Calu3 (cell line): Measurements from ENCODE around the gene NMUR2. TPM values are rescaled to one million over a fixed set of nuclear protein-coding genes. Genes with fewer than 3 reads are reported as not detected.

ENCODE experiments used
- BruUV-seq: library from RNA; stranded (reverse); fragments of 400-500 nt; replicated peaks from 2 replicates; lab custom pipeline; 2021; lab: Mats Ljungman, UMichigan
- CTCF ChIA-PET: fragments of 300-600 bp; sonication (Branson Sonifier 250); formaldehyde crosslinking; loops from one replicate; lab custom pipeline; 2022; ENCODE audit warnings: antibody characterized with exemption; lab: Charles Lee
- DNase-seq: peaks from one replicate; pipeline ENCODE4 v3.0.0; 2022
- H3K27ac Mint-ChIP-seq: one replicate; pipeline ENCODE4 v1.8.0; 2022; ENCODE audit warnings: mixed read lengths; ENCODE audit not compliant: unreplicated experiment
- H3K27me3 Mint-ChIP-seq: one replicate; pipeline ENCODE4 v1.8.0; 2022; ENCODE audit warnings: mixed read lengths; ENCODE audit not compliant: unreplicated experiment
- H3K36me3 Mint-ChIP-seq: one replicate; pipeline ENCODE4 v1.8.0; 2022; ENCODE audit warnings: mild to moderate bottlenecking, moderate library complexity, mixed read lengths; ENCODE audit not compliant: insufficient read depth, unreplicated experiment
- H3K4me1 Mint-ChIP-seq: one replicate; pipeline ENCODE4 v1.8.0; 2022; ENCODE audit warnings: mild to moderate bottlenecking, low read depth, mixed read lengths; ENCODE audit not compliant: unreplicated experiment
- H3K4me3 Mint-ChIP-seq: one replicate; pipeline ENCODE4 v1.8.0; 2022; ENCODE audit warnings: mild to moderate bottlenecking, low read depth, moderate library complexity, mixed read lengths; ENCODE audit not compliant: unreplicated experiment
- H3K9me3 Mint-ChIP-seq: one replicate; pipeline ENCODE4 v1.8.0; 2022; ENCODE audit warnings: low read depth, mixed read lengths; ENCODE audit not compliant: unreplicated experiment
- CTCF ChIP-seq: fragments of 200-600 bp; IDR thresholded peaks from one replicate; pipeline ENCODE4 v1.8.0; 2022; ENCODE audit warnings: antibody characterized with exemption; ENCODE audit not compliant: unreplicated experiment
- intact Hi-C: fragments of 100-400 bp; cut with micrococcal nuclease; formaldehyde crosslinking; loops from one replicate; pipeline ENCODE4 v1.10.0; 2022; ENCODE audit not compliant: unreplicated experiment
- total RNA-seq: library from RNA; stranded (reverse); gene quantifications from 2 replicates; pipeline ENCODE4 v1.2.3, GENCODE V29; 2022

Gene NMUR2
- total RNA-seq, 1 experiment from 2014 or later = 178 TPM

GRCh38 chr5:152358861-152359568 is 46.1 kb downstream of the NMUR2 start:
- H3K4me1 Mint-ChIP-seq = peaks cover 38% of the 10 kb centered on the region
- H3K27ac Mint-ChIP-seq = peak overlapping the region; percentile 58
- no peaks in the 10 kb centered on the region for H3K27me3 Mint-ChIP-seq

GRCh38 chr5:152356506-152356905 is 48.6 kb downstream of the NMUR2 start:
- no peak for TF ChIP-seq CTCF
- intact Hi-C loops = no loop called here
- H3K4me3 Mint-ChIP-seq = no peak overlapping the region
- CTCF ChIA-PET = interaction anchor here (0.8 kb wide), 1 partner anchor 23 kb away, joined by 4 read pairs; no protein-coding TSS in a partner anchor
- peak; percentile 36 for DNase-seq
- H3K27ac Mint-ChIP-seq = peak overlapping the region; percentile 40
- peaks cover 10% of the 10 kb centered on the region for H3K9me3 Mint-ChIP-seq
- H3K4me1 Mint-ChIP-seq = peaks cover 38% of the 10 kb centered on the region
- H3K27me3 Mint-ChIP-seq = no peaks in the 10 kb centered on the region
- H3K36me3 Mint-ChIP-seq = no peaks in the 10 kb centered on the region
- BruUV-seq = no TSS peak

More at GRCh38 chr5:152358861-152359568, 46.1 kb downstream of the NMUR2 start:
- Mint-ChIP-seq H3K4me3 (peak overlapping the region; percentile 5), H3K9me3 (peaks cover 10% of the 10 kb centered on the region), H3K36me3 (no peaks in the 10 kb centered on the region)
- DNase-seq = no peak
- CTCF ChIA-PET = no interaction called here
- BruUV-seq = no TSS peak
- no peak for TF ChIP-seq CTCF
- intact Hi-C loops = no loop called here

- no peak overlapping the region for H3K27ac Mint-ChIP-seq
- no peak for TF ChIP-seq CTCF
- intact Hi-C loops = no loop called here
- H3K27me3 Mint-ChIP-seq = no peaks in the 10 kb centered on the region
- no peak for DNase-seq
- H3K36me3 Mint-ChIP-seq = no peaks in the 10 kb centered on the region
- no peak overlapping the region for H3K4me3 Mint-ChIP-seq
- BruUV-seq = no TSS peak
- H3K4me1 Mint-ChIP-seq = peaks cover 46% of the 10 kb centered on the region
- peaks cover 10% of the 10 kb centered on the region for H3K9me3 Mint-ChIP-seq
- CTCF ChIA-PET = no interaction called here
Observed at GRCh38 chr5:152355061-152355460, 50.0 kb downstream of the NMUR2 start.

GRCh38 chr5:152353001-152353400 is 52.1 kb downstream of the NMUR2 start:
- intact Hi-C loops = loop anchor here (5.0 kb wide), 1 partner anchor 66 kb away; no protein-coding TSS in a partner anchor
- BruUV-seq = no TSS peak
- Mint-ChIP-seq H3K27me3 (no peaks in the 10 kb centered on the region), H3K36me3 (no peaks in the 10 kb centered on the region), H3K9me3 (peaks cover 10% of the 10 kb centered on the region), H3K27ac (no peak overlapping the region), H3K4me1 (peaks cover 32% of the 10 kb centered on the region), H3K4me3 (no peak overlapping the region)
- DNase-seq = no peak
- TF ChIP-seq CTCF = no peak
- CTCF ChIA-PET = no interaction called here
